ENCODE measurements around the gene KPNB1. TPM values are rescaled to one million over a fixed set of nuclear protein-coding genes. Genes with fewer than 3 reads are reported as not detected.

The KPNB1 gene
- total and polyA plus RNA-seq, 2 of the 8 experiments (the other 6 are each of a cell fraction or from before 2014, with no cell fraction given): 171 to 625 TPM

- Histone ChIP-seq H2BK120ac (replicated peaks; ENCODE audit: low read depth, low read length) (no peak overlapping the region), H3K79me2 (ENCODE audit: control insufficient read depth in 1 of 2, insufficient read depth in 2 of 2, low read length in 2 of 2) (no peaks in the 10 kb centered on the region; a peak in 2 of 4 replicates), H3K4me3 (ENCODE audit: extremely low read depth in 1 of 4, insufficient read depth in 2 of 4, low read depth in 3 of 4, low read length in 4 of 4) (peak overlapping the region; percentile 64 to 82 (median 78)), H3K79me1 (ENCODE audit: low read depth, low read length) (no peaks in the 10 kb centered on the region; the same call in 1 of the 2 replicates), H3K56ac (replicated peaks; ENCODE audit: insufficient read length, low read depth, low read length) (peak overlapping the region; percentile 87), H3K27ac (ENCODE audit: low read depth, low read length) (no peak overlapping the region), H3K14ac (ENCODE audit: insufficient read length) (no peak overlapping the region), H3K9me3 (ENCODE audit: insufficient read depth in 2 of 2, low read depth in 1 of 2, low read length in 1 of 2) (no peaks in the 10 kb centered on the region), H3K9ac (replicated peaks in 1 of 4; ENCODE audit: extremely low read depth in 1 of 4, low read depth in 3 of 4, low read length in 3 of 4) (peak overlapping the region in 2 of 4 experiments; percentile 8 to 29; a peak in 3 of 7 replicates), H3K18ac (ENCODE audit: extremely low read depth, low read length) (peak overlapping the region; percentile 93), H4K20me1 (replicated peaks in 1 of 2; ENCODE audit: control insufficient read depth in 1 of 2, insufficient read depth in 2 of 2, low read length in 2 of 2) (peaks cover 0 to 3% of the 10 kb centered on the region in 2 experiments), H2BK15ac (ENCODE audit: low read length) (peak overlapping the region; percentile 92; the same call in 1 of the 2 replicates), H4K5ac (ENCODE audit: insufficient read length, low read depth, low read length) (peak overlapping the region; percentile 6), H3K23ac (ENCODE audit: insufficient read length) (no peak overlapping the region), H3K36me3 (ENCODE audit: control insufficient read depth in 2 of 4, insufficient read depth in 4 of 4, low read length in 3 of 4) (peaks cover 0 to 3% (median 0%) of the 10 kb centered on the region in 4 experiments; a peak in 1 of 8 replicates), H3K4ac (replicated peaks; ENCODE audit: insufficient read length, low read depth, low read length) (peak overlapping the region; percentile 84), H3K4me1 (replicated peaks in 1 of 4; ENCODE audit: control insufficient read depth in 3 of 4, insufficient read depth in 4 of 4, low read length in 3 of 4) (peaks cover 10 to 22% (median 20%) of the 10 kb centered on the region in 4 experiments), H4K91ac (replicated peaks; ENCODE audit: insufficient read length, low read length) (peak overlapping the region; percentile 47), H3K23me2 (ENCODE audit: low read depth, low read length) (peaks cover 14% of the 10 kb centered on the region), H3K4me2 (ENCODE audit: insufficient read depth in 1 of 2, low read depth in 2 of 2, low read length in 2 of 2) (peak overlapping the region; percentile 93 to 96), H3K27me3 (replicated peaks in 1 of 4; ENCODE audit: control insufficient read depth in 3 of 4, extremely low read depth in 1 of 4, insufficient read depth in 3 of 4, low read length in 3 of 4) (no peaks in the 10 kb centered on the region; a peak in 1 of 7 replicates), H4K8ac (ENCODE audit: extremely low read depth, insufficient read depth, low read length) (no peak overlapping the region), H2BK12ac (ENCODE audit: low read depth, low read length) (peak overlapping the region; percentile 96), H2BK20ac (ENCODE audit: low read length) (peak overlapping the region; percentile 90; the same call in 1 of the 2 replicates), H2AK5ac (ENCODE audit: low read depth, low read length) (no peak overlapping the region), H2AFZ (ENCODE audit: low read length) (no peak overlapping the region), H2BK5ac (ENCODE audit: low read depth, low read length) (peak overlapping the region; percentile 92; the same call in 1 of the 2 replicates)
- no peak for FAIRE-seq
- CTCF ChIA-PET (ENCODE audit: partially characterized antibody): interaction anchor here (0.7 to 19.8 kb wide), 6 partner anchors 12 to 107 kb away, joined by 3 to 441 read pairs (median 4); partner anchors contain the start of gene TBX21
- POLR2A ChIA-PET (ENCODE audit: partially characterized antibody): interaction anchor here (1.0 to 41.8 kb wide), 4 partner anchors 14 to 32 kb away, joined by 3 to 1575 read pairs (median 3); partner anchors contain the start of gene KPNB1
- WGBS, 2 experiments (ENCODE audit: extremely low coverage in 1 of 2, insufficient coverage in 1 of 2, insufficient read length in 1 of 2, insufficient replicate concordance in 2 of 2, low coverage in 1 of 2, low lambda C conversion rate in 2 of 2, missing lambda C conversion rate in 1 of 2): 1% methylated on average over 41 of the region's 65 CpGs; no CpG with 5 or more reads in 1 of the 2 experiments
- DNase-seq (ENCODE audit: low read depth in 1 of 2, low spot score in 2 of 2): peak in 1 of 2 experiments; percentile 77
- peak in 1 of 2 experiments; percentile 24; a peak in 1 of 4 replicates for TF ChIP-seq SIN3A (conservative IDR thresholded peaks at IDR 0.05 in 1 of 2, IDR thresholded peaks at IDR 0.05 in 1 of 2; ENCODE audit: low read depth in 1 of 2, low read length in 2 of 2)
- TF ChIP-seq KDM4A (IDR thresholded peaks at IDR 0.05; ENCODE audit: low read depth, low read length, severe bottlenecking): peak; percentile 63
- TF ChIP-seq CHD1 (IDR thresholded peaks at IDR 0.05; ENCODE audit: low read depth, low read length): no peak
- peak; percentile 14 for TF ChIP-seq SAP30 (IDR thresholded peaks at IDR 0.05; ENCODE audit: insufficient read depth, insufficient replicate concordance, low read length)
- TF ChIP-seq EZH2 (IDR thresholded peaks at IDR 0.05; ENCODE audit: low read depth, low read length, severe bottlenecking): peak; percentile 26
- TF ChIP-seq POLR2A (IDR thresholded peaks at IDR 0.05; ENCODE audit: control extremely low read depth in 1 of 2, low read depth in 2 of 2, low read length in 2 of 2): no peak
- TF ChIP-seq RBBP5 (IDR thresholded peaks at IDR 0.05; ENCODE audit: borderline replicate concordance, low read depth, low read length): 0 out of 2 replicates have a peak, but pooled peaks have one; percentile 32
- TF ChIP-seq RNF2 (IDR thresholded peaks at IDR 0.05; ENCODE audit: borderline replicate concordance, low read depth, low read length, missing control alignments, poor library complexity, severe bottlenecking): no peak
- 0 out of 2 replicates have a peak, but pooled peaks have one; percentile 18 for TF ChIP-seq TEAD4 (IDR thresholded peaks at IDR 0.05; ENCODE audit: low read depth, low read length)
These were observed 45.1 kb downstream of the KPNB1 start for GRCh38 chr17:47694581-47695428.
